ENCODE measurements around the gene NDUFS7.

The NDUFS7 gene

GRCh38 chr19:1365319-1366269 lies 18.1 kb upstream of the NDUFS7 start:
- DNase-seq, result no peak

GRCh38 chr19:1366296-1366695 lies 17.4 kb upstream of the NDUFS7 start:
- no peak for DNase-seq

GRCh38 chr19:1366899-1367870 lies 16.5 kb upstream of the NDUFS7 start:
- peak; percentile 16 for DNase-seq

GRCh38 chr19:1369214-1369805 lies 14.4 kb upstream of the NDUFS7 start:
- no peak for DNase-seq

GRCh38 chr19:1370579-1371361 lies 12.9 kb upstream of the NDUFS7 start:
- no peak for DNase-seq

GRCh38 chr19:1373042-1373533 lies 10.6 kb upstream of the NDUFS7 start:
- DNase-seq, result no peak

- no peak for DNase-seq
These were observed 10.0 kb upstream of the NDUFS7 start for GRCh38 chr19:1373534-1374249.

GRCh38 chr19:1374250-1374577 lies 9.5 kb upstream of the NDUFS7 start:
- DNase-seq, result no peak

GRCh38 chr19:1376415-1376805 lies 7.3 kb upstream of the NDUFS7 start:
- no peak for DNase-seq

GRCh38 chr19:1377176-1377964 lies 6.3 kb upstream of the NDUFS7 start:
- no peak for DNase-seq

GRCh38 chr19:1377965-1378785 lies 5.5 kb upstream of the NDUFS7 start:
- DNase-seq, result no peak

GRCh38 chr19:1379126-1379905 lies 4.4 kb upstream of the NDUFS7 start:
- no peak for DNase-seq

GRCh38 chr19:1379961-1380489 lies 3.7 kb upstream of the NDUFS7 start:
- no peak for DNase-seq

- DNase-seq, result no peak
These were observed 1.5 kb upstream of the NDUFS7 start for GRCh38 chr19:1382250-1382649.

- DNase-seq, result no peak
These were observed 743 bp upstream of the NDUFS7 start for GRCh38 chr19:1383017-1383311.

GRCh38 chr19:1384085-1384462 lies 367 bp downstream of the NDUFS7 start:
- DNase-seq, result no peak

- DNase-seq, result no peak
These were observed 887 bp downstream of the NDUFS7 start for GRCh38 chr19:1384478-1385110.

GRCh38 chr19:1385816-1386215 lies 2.1 kb downstream of the NDUFS7 start:
- no peak for DNase-seq

Data from hematopoietic multipotent progenitor cell treated with erythropoietin and hydrocortisone succinate and interleukin-3 and kit ligand, for 8 days (in vitro differentiated cells).